ENCODE data around the gene GRM7. TPM values are rescaled to one million over a fixed set of nuclear protein-coding genes. Genes with fewer than 3 reads are reported as not detected.

Gene GRM7
- total and polyA plus RNA-seq, 2 of the 4 experiments (the other 2 are of a cell fraction): not detected

GRCh38 chr3:7015683-7016440 lies 154.9 kb downstream of the GRM7 start:
- ChIA-PET CTCF (no interaction called here), POLR2A (ENCODE audit: unreplicated experiment) (no interaction called here)
- Histone ChIP-seq H3K18ac (ENCODE audit: low read depth, low read length) (no peak overlapping the region), H3K9me3 (ENCODE audit: control insufficient read depth, insufficient read depth, low read length) (peaks cover 11% of the 10 kb centered on the region), H3K4ac (ENCODE audit: low read depth, low read length) (no peak overlapping the region), H4K20me1 (ENCODE audit: insufficient read depth, low read length) (no peaks in the 10 kb centered on the region), H2AK5ac (ENCODE audit: low read depth, low read length) (no peak overlapping the region), H2AFZ (replicated peaks; ENCODE audit: low read length, poor library complexity) (no peak overlapping the region), H3K56ac (ENCODE audit: extremely low read depth, insufficient read depth, low read length) (no peak overlapping the region), H4K91ac (ENCODE audit: insufficient read depth, low read depth, low read length) (no peak overlapping the region), H3K14ac (replicated peaks; ENCODE audit: low read depth, low read length) (no peak overlapping the region), H3K9me1 (ENCODE audit: insufficient read depth, low read length) (no peaks in the 10 kb centered on the region), H4K8ac (ENCODE audit: low read depth in 2 of 2, low read length in 2 of 2) (no peak overlapping the region), H3K27ac (ENCODE audit: insufficient read depth, low read length) (no peak overlapping the region), H3K4me2 (ENCODE audit: low read depth, low read length) (no peak overlapping the region), H3K4me3 (ENCODE audit: insufficient read depth, low read depth, low read length) (no peak overlapping the region), H2AK9ac (replicated peaks; ENCODE audit: low read depth, low read length, poor library complexity) (no peak overlapping the region), H3K9ac (ENCODE audit: low read depth, low read length) (no peak overlapping the region), H3K27me3 (ENCODE audit: control insufficient read depth, insufficient read depth, low read length) (no peaks in the 10 kb centered on the region), H3K36me3 (ENCODE audit: control insufficient read depth, insufficient read depth, low read length) (no peaks in the 10 kb centered on the region), H3K23ac (ENCODE audit: low read depth, low read length) (no peak overlapping the region), H3K79me1 (ENCODE audit: low read depth in 1 of 2, low read length in 2 of 2) (no peaks in the 10 kb centered on the region), H2BK120ac (ENCODE audit: low read depth, low read length) (no peak overlapping the region), H2BK5ac (ENCODE audit: low read depth, low read length, poor library complexity, severe bottlenecking) (no peak overlapping the region), H2BK15ac (ENCODE audit: low read depth, low read length) (no peak overlapping the region), H4K5ac (ENCODE audit: low read depth, low read length) (no peak overlapping the region), H3K4me1 (ENCODE audit: control insufficient read depth, insufficient read depth, low read length) (no peaks in the 10 kb centered on the region), H2BK20ac (ENCODE audit: low read depth, low read length) (no peak overlapping the region)
- no TSS peak for BruUV-seq (replicated peaks)
- dilution Hi-C loops (cut with HindIII; ENCODE audit: low sequenced_read_pairs, unreplicated experiment) (no loop called here), in situ Hi-C loops (cut with MboI; ENCODE audit: low sequenced_read_pairs) (no loop called here), intact Hi-C loops (cut with micrococcal nuclease) (no loop called here)
- 7% methylated on average over 2 of the region's 5 CpGs; no CpG with 5 or more reads in 1 of the 2 experiments for WGBS, 2 experiments (ENCODE audit: extremely low coverage in 2 of 2, insufficient read length in 1 of 2)
- no peak for ATAC-seq (ENCODE audit: low read depth)
- TF ChIP-seq CTCF (conservative IDR thresholded peaks at IDR 0.05; ENCODE audit: low read depth, low read length) (no peak), USF2 (IDR thresholded peaks at IDR 0.05; ENCODE audit: low read depth, low read length) (no peak), MXI1 (IDR thresholded peaks at IDR 0.05; ENCODE audit: borderline replicate concordance, low read depth, low read length) (no peak), RAD21 (IDR thresholded peaks at IDR 0.05; ENCODE audit: low read length) (no peak), CHD1 (IDR thresholded peaks at IDR 0.05; ENCODE audit: low read depth, low read length) (no peak), POLR2A (IDR thresholded peaks at IDR 0.05; ENCODE audit: low read depth, low read length) (no peak)
- DNase-seq: no peak

Data from IMR-90 (cell line).